ENCODE data around the gene BOC.
"Not testable (repeated sequence)": the region's sequence is repeated elsewhere in the genome, so short reads cannot be mapped to it uniquely, and the experiment has no call there.

BOC gene

DNA sequence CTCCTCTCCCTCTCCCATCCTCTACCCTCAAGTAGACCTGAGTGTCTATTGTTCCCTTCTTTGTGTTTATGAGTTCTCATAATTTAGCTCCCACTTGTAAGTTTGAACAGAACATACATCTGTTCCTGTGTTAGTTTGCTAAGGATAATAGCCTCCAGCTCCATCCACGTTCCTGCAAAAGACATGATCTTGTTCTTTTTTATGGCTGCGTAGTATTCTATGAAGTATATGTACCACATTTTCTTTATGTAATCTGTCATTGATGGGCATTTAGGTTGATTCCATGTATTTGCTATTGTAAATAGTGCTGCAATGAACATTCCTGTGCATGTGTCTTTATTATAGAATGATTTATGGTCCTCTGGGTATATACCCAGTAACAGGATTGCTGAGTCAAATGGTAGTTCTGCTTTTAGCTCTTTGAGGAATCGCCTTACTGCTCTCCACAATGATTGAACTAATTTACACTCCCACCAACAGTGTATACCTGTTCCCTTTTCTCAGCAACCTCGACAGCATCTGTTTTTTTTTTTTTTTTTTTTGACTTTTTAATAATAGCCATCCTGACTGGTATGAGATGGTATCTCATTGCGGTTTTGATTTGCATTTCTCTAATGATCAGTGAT lies 39.6 kb upstream of the BOC start:
- H3K9ac ChIP-seq (ENCODE audit: low read depth, low read length); H3K4me3 ChIP-seq (ENCODE audit: low read depth, low read length); H3K27ac ChIP-seq (ENCODE audit: low read depth, low read length); H3K27me3 ChIP-seq (ENCODE audit: control insufficient read depth, insufficient read depth, low read length); H3K9me3 ChIP-seq (ENCODE audit: control insufficient read depth, insufficient read depth, low read length); H3K36me3 ChIP-seq (ENCODE audit: control insufficient read depth, insufficient read depth, low read length): not testable (repeated sequence)
- H3K4me1 ChIP-seq (ENCODE audit: control insufficient read depth, insufficient read depth, low read length), result peaks cover 16% of the 10 kb centered on the region

DNA sequence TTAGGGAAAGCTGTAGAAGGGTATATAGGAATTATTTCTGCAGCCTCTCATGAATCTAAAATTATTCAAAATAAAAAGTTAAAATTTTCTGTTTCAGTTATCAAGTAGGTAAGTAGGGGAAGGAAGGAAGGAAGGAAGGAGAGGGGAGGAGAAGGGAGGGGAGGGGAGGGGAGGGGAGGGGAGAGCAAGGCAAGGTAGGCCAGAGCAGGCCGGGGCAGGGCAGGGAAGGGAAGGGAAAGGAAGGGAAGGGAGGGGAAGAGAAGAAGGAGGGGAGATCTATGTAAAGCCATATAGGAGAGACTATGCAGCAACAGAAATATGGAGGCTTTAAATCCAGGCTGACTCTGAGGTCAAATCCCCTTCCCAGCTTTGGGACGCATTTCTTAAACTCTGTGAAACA lies 38.3 kb upstream of the BOC start:
- Histone ChIP-seq H3K9me3 (ENCODE audit: control insufficient read depth, insufficient read depth, low read length) (no peaks in the 10 kb centered on the region), H3K27ac (ENCODE audit: low read depth, low read length) (no peak overlapping the region), H3K27me3 (ENCODE audit: control insufficient read depth, insufficient read depth, low read length) (no peaks in the 10 kb centered on the region), H3K36me3 (ENCODE audit: control insufficient read depth, insufficient read depth, low read length) (no peaks in the 10 kb centered on the region), H3K4me1 (ENCODE audit: control insufficient read depth, insufficient read depth, low read length) (peaks cover 9% of the 10 kb centered on the region), H3K4me3 (ENCODE audit: low read depth, low read length) (no peak overlapping the region), H3K9ac (ENCODE audit: low read depth, low read length) (no peak overlapping the region)

DNA sequence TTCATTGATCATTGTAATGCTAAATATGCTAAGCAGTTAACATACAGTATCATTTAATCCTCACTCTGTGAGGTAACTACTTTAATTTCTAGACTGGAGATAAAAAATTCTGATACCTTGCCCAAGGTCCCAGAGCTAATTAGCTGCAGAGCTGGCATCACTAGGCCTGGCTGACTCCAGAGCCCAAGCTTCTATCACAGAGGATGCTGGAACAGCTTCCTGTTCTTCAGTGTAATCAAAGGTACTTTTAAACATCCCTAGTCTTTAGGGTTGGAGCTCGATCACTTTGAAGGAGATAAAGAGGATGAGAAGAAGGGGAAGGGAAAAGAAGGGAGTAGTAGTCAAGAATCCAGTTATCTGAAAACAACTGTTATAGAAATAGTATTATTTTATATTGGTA lies 37.1 kb upstream of the BOC start:
- Histone ChIP-seq H3K9ac (ENCODE audit: low read depth, low read length) (no peak overlapping the region), H3K9me3 (ENCODE audit: control insufficient read depth, insufficient read depth, low read length) (no peaks in the 10 kb centered on the region), H3K27me3 (ENCODE audit: control insufficient read depth, insufficient read depth, low read length) (no peaks in the 10 kb centered on the region), H3K27ac (ENCODE audit: low read depth, low read length) (no peak overlapping the region), H3K4me3 (ENCODE audit: low read depth, low read length) (no peak overlapping the region), H3K36me3 (ENCODE audit: control insufficient read depth, insufficient read depth, low read length) (no peaks in the 10 kb centered on the region), H3K4me1 (ENCODE audit: control insufficient read depth, insufficient read depth, low read length) (peaks cover 9% of the 10 kb centered on the region)

DNA sequence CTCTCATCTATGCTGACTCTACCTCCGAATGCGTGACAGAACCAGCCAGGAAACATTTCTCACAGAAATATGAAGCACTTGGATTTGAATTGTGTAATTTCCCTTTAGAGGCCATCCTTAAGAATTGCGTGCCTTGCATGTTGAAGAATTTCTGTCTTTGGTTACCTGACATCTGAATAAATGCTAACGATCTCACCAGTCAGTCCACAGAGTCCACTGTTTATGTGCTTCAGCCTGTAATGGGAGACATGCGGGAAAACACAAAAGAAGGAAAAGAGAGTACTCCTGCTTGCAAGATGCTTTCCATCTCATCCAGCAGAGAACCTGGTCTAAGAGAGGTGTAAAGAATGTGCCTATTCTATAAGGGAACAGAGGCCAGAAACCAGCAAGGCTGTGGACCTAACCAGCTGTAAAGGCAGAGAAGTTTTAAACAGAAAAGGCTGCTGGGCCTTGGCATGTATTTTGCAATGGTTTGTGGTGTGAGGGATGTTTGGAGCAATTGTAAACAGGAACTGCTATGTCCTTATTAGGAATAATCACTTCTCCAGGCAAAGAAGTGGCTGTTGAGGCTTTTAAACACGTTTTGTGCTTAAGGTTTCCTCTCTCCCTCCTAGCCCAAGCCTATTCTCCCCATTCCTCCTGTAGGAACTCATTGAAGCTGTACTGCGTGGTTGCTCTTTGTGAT lies 36.4 kb upstream of the BOC start:
- Histone ChIP-seq H3K27me3 (ENCODE audit: control insufficient read depth, insufficient read depth, low read length) (no peaks in the 10 kb centered on the region), H3K4me3 (ENCODE audit: low read depth, low read length) (no peak overlapping the region), H3K9ac (ENCODE audit: low read depth, low read length) (no peak overlapping the region), H3K27ac (ENCODE audit: low read depth, low read length) (no peak overlapping the region), H3K9me3 (ENCODE audit: control insufficient read depth, insufficient read depth, low read length) (no peaks in the 10 kb centered on the region), H3K36me3 (ENCODE audit: control insufficient read depth, insufficient read depth, low read length) (no peaks in the 10 kb centered on the region), H3K4me1 (ENCODE audit: control insufficient read depth, insufficient read depth, low read length) (peaks cover 9% of the 10 kb centered on the region)

DNA sequence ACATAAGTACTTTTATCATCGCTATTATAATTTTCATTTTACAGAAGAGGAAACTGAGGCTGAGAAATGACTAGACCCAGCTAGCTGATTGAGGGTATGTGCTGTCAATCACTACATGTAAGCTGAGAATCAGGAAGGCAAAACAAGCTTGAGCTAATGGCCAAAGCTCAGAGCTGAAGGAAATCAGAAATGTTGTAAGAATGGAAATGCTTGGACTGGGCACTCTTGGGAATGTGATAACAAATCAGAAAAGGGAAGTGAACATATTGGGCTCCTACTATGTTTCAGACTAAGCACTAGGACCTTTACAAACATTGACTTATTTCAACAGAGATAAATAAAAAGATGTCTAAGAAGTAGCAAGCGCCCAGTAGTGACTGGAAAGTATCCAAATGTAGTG lies 33.8 kb upstream of the BOC start:
- no peaks in the 10 kb centered on the region for H3K9me3 ChIP-seq (ENCODE audit: control insufficient read depth, insufficient read depth, low read length)
- no peak overlapping the region for H3K4me3 ChIP-seq (ENCODE audit: low read depth, low read length)
- no peak overlapping the region for H3K9ac ChIP-seq (ENCODE audit: low read depth, low read length)
- no peaks in the 10 kb centered on the region for H3K36me3 ChIP-seq (ENCODE audit: control insufficient read depth, insufficient read depth, low read length)
- no peaks in the 10 kb centered on the region for H3K27me3 ChIP-seq (ENCODE audit: control insufficient read depth, insufficient read depth, low read length)
- no peak overlapping the region for H3K27ac ChIP-seq (ENCODE audit: low read depth, low read length)
- H3K4me1 ChIP-seq (ENCODE audit: control insufficient read depth, insufficient read depth, low read length), result peaks cover 9% of the 10 kb centered on the region

DNA sequence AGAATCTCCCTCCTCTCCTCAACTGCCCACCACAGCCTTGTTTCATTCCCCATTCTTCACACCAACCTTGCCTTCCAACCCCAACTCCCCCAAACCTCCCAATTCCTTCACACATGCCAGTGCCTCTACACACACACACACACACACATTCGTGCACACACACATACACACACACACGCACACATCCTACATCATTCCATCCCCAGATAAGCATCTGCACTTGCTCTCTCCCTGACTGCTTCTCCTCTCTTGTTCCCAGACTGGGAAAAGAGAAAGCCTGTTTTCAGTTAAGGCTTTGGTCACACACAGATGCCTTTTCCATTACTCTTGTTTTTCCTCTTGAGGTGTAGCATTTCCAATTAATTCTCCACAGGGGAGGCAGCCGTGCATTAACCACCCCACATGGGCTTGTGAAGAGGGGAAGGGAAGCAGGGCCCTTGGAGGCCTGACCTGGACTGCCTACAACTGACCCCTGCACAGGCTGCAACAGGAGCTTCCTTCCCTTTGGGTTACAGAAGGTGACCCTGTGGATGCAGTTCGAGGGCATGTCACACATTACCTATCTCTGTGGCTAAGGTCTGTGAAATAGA lies 32.0 kb upstream of the BOC start:
- Histone ChIP-seq H3K4me3 (ENCODE audit: low read depth, low read length) (no peak overlapping the region), H3K27me3 (ENCODE audit: control insufficient read depth, insufficient read depth, low read length) (no peaks in the 10 kb centered on the region), H3K36me3 (ENCODE audit: control insufficient read depth, insufficient read depth, low read length) (no peaks in the 10 kb centered on the region)

DNA sequence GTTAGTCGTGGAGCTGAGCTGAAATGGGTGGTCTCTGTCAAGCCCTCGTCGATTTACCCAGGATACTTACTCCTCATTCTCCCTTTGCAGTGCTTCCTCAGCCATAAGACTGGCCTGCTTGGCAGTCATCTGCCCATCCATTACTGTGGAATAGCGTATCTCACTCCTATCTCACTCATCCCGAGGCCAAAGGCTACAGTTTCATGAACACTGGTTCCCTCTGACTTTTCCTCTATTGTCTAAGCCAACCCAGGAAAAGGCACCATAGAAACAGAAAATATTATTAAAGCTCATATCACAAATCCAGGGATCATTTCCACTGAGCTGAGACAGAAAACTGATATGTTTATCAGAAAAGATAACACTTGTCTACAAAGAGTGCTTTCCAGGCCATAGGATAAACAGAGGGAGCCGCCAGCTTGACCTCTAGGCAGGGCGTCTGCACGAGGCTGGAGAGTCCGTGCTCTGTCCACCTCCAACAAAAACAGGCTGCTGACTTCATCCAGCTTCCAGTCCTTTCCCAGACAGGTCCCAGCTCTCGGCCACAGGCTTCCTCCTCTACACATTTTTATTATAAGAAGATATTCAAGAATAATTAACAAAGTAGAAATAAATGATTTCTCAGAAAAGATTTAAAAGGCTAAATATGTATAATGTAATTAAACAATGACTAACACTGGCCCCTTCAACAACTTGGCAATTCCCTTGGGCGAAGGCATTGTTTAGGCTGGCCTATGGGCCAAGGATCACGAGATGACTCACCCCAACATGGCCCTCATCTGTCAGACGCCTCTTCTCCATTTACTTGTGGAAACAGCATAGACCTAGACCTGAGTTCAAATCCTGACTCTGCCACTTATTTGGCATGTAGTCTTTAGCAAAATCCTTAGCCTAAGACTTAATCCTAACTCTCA lies 27.4 kb upstream of the BOC start:
- no peak overlapping the region for H3K4me3 ChIP-seq (ENCODE audit: low read depth, low read length)
- no peaks in the 10 kb centered on the region for H3K27me3 ChIP-seq (ENCODE audit: control insufficient read depth, insufficient read depth, low read length)
- H3K36me3 ChIP-seq (ENCODE audit: control insufficient read depth, insufficient read depth, low read length), result no peaks in the 10 kb centered on the region
- H3K9me3 ChIP-seq (ENCODE audit: control insufficient read depth, insufficient read depth, low read length), result no peaks in the 10 kb centered on the region
- no peaks in the 10 kb centered on the region for H3K4me1 ChIP-seq (ENCODE audit: control insufficient read depth, insufficient read depth, low read length)
- no peak overlapping the region for H3K27ac ChIP-seq (ENCODE audit: low read depth, low read length)
- no peak overlapping the region for H3K9ac ChIP-seq (ENCODE audit: low read depth, low read length)

More for the DNA sequence above, 32.0 kb upstream of the BOC start:
- Histone ChIP-seq H3K9me3 (ENCODE audit: control insufficient read depth, insufficient read depth, low read length) (no peaks in the 10 kb centered on the region), H3K27ac (ENCODE audit: low read depth, low read length) (no peak overlapping the region), H3K9ac (ENCODE audit: low read depth, low read length) (no peak overlapping the region), H3K4me1 (ENCODE audit: control insufficient read depth, insufficient read depth, low read length) (peaks cover 9% of the 10 kb centered on the region)

DNA sequence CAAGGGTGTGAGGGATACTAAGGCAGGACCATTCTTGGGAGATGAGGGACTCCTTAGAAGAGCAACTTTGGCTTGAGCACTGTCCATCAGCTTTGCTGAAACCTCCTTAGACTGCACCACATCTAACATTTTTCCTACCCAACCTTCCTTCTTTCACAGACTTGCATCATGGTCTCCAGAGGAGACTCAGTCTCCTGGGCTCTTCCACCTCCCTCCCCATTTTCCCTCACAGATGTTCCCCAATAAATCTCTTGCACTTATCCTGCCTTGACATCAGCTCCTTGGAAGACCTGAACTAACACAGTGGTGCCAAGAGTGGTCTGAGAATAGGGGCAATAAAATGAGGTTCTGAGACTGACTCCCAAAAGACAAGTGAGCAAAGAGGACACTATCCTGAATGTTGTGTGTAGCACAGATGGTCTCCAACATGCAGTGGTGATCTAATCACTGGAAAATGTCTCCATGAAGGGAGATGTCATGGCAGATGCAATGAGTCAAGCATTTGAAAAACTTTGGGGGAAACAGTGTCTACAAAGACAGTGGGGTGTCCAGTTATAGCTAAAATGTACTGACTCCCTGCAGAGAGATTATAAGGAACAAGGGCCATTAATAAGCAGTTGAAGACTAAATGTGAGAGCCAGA lies 26.0 kb upstream of the BOC start:
- no peaks in the 10 kb centered on the region for H3K9me3 ChIP-seq (ENCODE audit: control insufficient read depth, insufficient read depth, low read length)

DNA sequence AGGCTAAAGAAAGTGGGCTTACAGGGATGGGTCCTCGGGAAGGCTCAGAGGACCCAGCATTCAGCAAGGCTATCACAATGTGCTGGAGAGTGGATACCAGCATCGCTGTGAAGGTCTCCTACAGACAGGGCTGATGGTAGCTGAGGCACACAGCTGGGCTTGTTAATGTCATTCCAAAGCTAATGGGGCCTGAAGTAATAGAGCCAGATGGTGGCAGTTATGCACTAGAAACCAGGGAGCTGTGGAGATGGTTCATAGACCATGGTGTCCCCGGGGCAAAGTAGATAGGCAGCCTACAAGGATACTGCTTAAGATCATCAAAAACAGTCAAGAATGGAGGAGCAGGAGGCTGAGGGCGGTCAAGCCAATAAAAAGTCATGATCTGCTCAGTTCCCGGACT lies 24.8 kb upstream of the BOC start:
- Histone ChIP-seq H3K4me1 (ENCODE audit: control insufficient read depth, insufficient read depth, low read length) (no peaks in the 10 kb centered on the region), H3K9me3 (ENCODE audit: control insufficient read depth, insufficient read depth, low read length) (no peaks in the 10 kb centered on the region), H3K27me3 (ENCODE audit: control insufficient read depth, insufficient read depth, low read length) (no peaks in the 10 kb centered on the region), H3K4me3 (ENCODE audit: low read depth, low read length) (no peak overlapping the region), H3K27ac (ENCODE audit: low read depth, low read length) (no peak overlapping the region), H3K36me3 (ENCODE audit: control insufficient read depth, insufficient read depth, low read length) (no peaks in the 10 kb centered on the region), H3K9ac (ENCODE audit: low read depth, low read length) (no peak overlapping the region)

More for the DNA sequence above, 26.0 kb upstream of the BOC start:
- H3K4me3 ChIP-seq (ENCODE audit: low read depth, low read length), result no peak overlapping the region
- H3K36me3 ChIP-seq (ENCODE audit: control insufficient read depth, insufficient read depth, low read length), result no peaks in the 10 kb centered on the region
- H3K27ac ChIP-seq (ENCODE audit: low read depth, low read length), result no peak overlapping the region
- H3K4me1 ChIP-seq (ENCODE audit: control insufficient read depth, insufficient read depth, low read length), result no peaks in the 10 kb centered on the region
- H3K27me3 ChIP-seq (ENCODE audit: control insufficient read depth, insufficient read depth, low read length), result no peaks in the 10 kb centered on the region
- H3K9ac ChIP-seq (ENCODE audit: low read depth, low read length), result no peak overlapping the region

DNA sequence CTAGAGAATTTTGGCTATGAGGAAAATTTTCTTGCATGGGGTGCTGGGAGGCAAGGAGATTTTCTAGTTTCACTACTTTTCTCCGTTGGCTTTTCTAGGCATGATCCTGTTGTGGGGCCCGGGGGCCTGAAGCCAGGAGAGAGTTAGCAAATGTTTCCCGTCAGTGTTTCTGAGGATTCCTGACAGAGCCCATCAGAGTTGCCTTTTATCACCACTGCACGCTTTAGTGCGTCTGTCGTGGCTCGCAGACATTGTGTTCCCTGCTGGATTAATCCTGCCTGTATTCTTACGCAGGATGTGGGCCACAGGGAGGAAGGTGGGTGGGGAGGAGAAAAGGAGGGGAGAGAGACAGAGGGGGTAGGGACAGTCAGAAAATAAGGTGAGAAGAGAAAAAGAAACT lies 18.1 kb upstream of the BOC start:
- H3K27me3 ChIP-seq (ENCODE audit: control insufficient read depth, insufficient read depth, low read length), result no peaks in the 10 kb centered on the region
- H3K36me3 ChIP-seq (ENCODE audit: control insufficient read depth, insufficient read depth, low read length), result no peaks in the 10 kb centered on the region
- H3K9me3 ChIP-seq (ENCODE audit: control insufficient read depth, insufficient read depth, low read length), result no peaks in the 10 kb centered on the region
- no peak overlapping the region for H3K9ac ChIP-seq (ENCODE audit: low read depth, low read length)
- H3K4me3 ChIP-seq (ENCODE audit: low read depth, low read length), result no peak overlapping the region
- peak overlapping the region; percentile 68 for H3K27ac ChIP-seq (ENCODE audit: low read depth, low read length)
- peaks cover 11% of the 10 kb centered on the region for H3K4me1 ChIP-seq (ENCODE audit: control insufficient read depth, insufficient read depth, low read length)

All from HUES48 (cell line).